Measurements from ENCODE around the gene THSD4. TPM values are rescaled to one million over a fixed set of nuclear protein-coding genes. Genes with fewer than 3 reads are reported as not detected.
A peak's percentile ranks its signal among the peaks of the same experiment; 100 is the strongest.

THSD4 gene
- total RNA-seq, 1 donor: 50.9 TPM

GRCh38 chr15:71332431-71333004 is 217.2 kb downstream of the THSD4 start:
- TF ChIP-seq, protein P1, sequence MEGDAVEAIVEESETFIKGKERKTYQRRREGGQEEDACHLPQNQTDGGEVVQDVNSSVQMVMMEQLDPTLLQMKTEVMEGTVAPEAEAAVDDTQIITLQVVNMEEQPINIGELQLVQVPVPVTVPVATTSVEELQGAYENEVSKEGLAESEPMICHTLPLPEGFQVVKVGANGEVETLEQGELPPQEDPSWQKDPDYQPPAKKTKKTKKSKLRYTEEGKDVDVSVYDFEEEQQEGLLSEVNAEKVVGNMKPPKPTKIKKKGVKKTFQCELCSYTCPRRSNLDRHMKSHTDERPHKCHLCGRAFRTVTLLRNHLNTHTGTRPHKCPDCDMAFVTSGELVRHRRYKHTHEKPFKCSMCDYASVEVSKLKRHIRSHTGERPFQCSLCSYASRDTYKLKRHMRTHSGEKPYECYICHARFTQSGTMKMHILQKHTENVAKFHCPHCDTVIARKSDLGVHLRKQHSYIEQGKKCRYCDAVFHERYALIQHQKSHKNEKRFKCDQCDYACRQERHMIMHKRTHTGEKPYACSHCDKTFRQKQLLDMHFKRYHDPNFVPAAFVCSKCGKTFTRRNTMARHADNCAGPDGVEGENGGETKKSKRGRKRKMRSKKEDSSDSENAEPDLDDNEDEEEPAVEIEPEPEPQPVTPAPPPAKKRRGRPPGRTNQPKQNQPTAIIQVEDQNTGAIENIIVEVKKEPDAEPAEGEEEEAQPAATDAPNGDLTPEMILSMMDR (IDR thresholded peaks at IDR 0.05; ENCODE audit: insufficient read depth, low read length): no peak
- no peak overlapping the region for H3K4me3 ChIP-seq (ENCODE audit: low read depth, low read length)
- peak; percentile 20 for DNase-seq (ENCODE audit: low read depth)

- H3K4me3 ChIP-seq (ENCODE audit: low read depth, low read length): no peak overlapping the region
- TF ChIP-seq, protein P1 (IDR thresholded peaks at IDR 0.05; ENCODE audit: insufficient read depth, low read length): no peak
- peak; percentile 15 for DNase-seq (ENCODE audit: low read depth)
Measured at GRCh38 chr15:71333136-71333700, 217.9 kb downstream of the THSD4 start.

GRCh38 chr15:71333839-71334238 is 218.6 kb downstream of the THSD4 start:
- TF ChIP-seq, protein P1 (IDR thresholded peaks at IDR 0.05; ENCODE audit: insufficient read depth, low read length): no peak

DNA sequence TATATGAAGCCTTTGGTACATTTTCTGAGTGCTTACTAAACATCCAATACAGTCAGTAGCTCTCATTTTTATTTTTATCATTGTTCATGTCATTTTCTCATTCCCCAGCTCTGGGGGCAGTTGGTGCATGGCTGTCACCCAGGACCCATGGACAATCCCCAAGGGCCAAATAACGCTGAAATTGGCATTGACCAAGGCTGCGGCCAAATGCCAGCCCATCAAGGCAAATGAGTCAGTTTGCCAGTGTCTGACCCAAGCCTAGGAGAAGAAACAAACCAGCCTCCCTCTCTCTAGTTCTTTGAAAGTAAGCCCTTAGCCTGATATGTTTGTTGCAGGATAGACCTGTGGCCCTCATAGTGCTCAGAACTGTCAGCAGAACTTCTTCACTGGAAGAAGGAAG is 219.2 kb downstream of the THSD4 start:
- DNase-seq (ENCODE audit: low read depth): no peak
- TF ChIP-seq, protein P1 (IDR thresholded peaks at IDR 0.05; ENCODE audit: insufficient read depth, low read length): no peak
- no peak overlapping the region for H3K4me3 ChIP-seq (ENCODE audit: low read depth, low read length)

More at GRCh38 chr15:71333839-71334238, 218.6 kb downstream of the THSD4 start:
- no peak overlapping the region for H3K4me3 ChIP-seq (ENCODE audit: low read depth, low read length)
- DNase-seq (ENCODE audit: low read depth): peak; percentile 77

DNA sequence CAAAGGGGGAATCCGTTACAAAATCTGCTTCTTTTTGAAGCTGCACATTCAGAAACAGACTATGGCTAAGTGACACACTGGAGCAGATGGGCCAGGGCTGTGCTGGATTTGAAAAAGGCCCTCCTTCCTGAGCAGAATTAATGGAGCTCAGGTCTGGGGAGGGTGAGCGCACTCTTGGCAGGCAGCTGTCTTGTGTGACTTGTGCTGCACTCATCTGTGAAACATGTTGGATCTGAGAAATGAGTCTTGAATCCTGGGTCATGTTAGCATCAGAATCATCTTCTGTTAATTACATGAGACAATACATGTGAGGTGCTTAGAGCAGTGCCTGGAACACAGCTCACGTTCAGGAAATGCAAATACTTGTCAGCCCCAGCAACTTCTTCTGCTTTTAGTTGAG is 219.6 kb downstream of the THSD4 start:
- H3K4me3 ChIP-seq (ENCODE audit: low read depth, low read length): no peak overlapping the region
- TF ChIP-seq, protein P1 (IDR thresholded peaks at IDR 0.05; ENCODE audit: insufficient read depth, low read length): no peak
- DNase-seq (ENCODE audit: low read depth): peak; percentile 16

DNA sequence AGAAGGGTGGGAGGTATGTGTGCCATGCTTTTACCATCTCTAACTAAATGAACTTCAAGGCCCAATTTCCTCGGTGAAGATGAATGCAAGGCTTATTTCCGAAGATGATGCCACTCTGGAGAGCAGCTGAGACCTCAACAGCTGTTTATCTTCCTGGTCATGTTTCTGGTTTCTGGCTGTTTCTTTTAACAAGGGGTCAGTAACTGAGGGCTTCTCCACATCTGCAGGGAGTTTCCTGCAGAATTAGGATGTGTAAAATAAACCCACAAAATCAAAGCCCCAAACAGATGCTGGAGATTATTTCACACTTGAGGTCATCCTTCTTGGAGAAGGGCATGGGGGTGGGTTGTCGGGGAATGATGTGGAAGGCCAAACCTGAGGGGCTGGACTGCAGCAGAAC is 220.3 kb downstream of the THSD4 start:
- DNase-seq (ENCODE audit: low read depth): no peak
- TF ChIP-seq, protein P1 (IDR thresholded peaks at IDR 0.05; ENCODE audit: insufficient read depth, low read length): no peak
- no peak overlapping the region for H3K4me3 ChIP-seq (ENCODE audit: low read depth, low read length)

DNA sequence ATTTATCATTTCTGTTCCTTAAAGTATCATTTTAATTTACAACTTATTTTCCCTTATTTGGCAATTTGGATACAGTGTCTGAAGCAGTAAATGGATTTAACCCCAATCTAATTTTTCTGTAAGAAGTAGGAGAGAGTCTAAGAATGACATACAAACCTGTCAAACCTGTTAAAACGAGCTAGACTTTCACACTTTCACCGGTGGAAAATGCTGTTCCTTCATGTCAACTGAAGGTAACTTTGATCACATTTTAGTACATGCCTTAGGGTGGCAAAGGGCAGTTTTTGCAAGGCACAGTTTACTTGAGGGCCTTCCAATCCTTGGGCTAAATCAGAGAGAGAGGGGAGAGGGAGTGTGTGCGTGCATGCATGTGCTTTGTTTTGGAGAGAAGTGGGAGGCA is 221.4 kb downstream of the THSD4 start:
- H3K4me3 ChIP-seq (ENCODE audit: low read depth, low read length): no peak overlapping the region

More for the DNA sequence above, 221.4 kb downstream of the THSD4 start:
- TF ChIP-seq, protein P1 (IDR thresholded peaks at IDR 0.05; ENCODE audit: insufficient read depth, low read length): no peak
- no peak for DNase-seq (ENCODE audit: low read depth)

Measured in fibroblast of the aortic adventitia (primary cell).